ENCODE results near the gene SPATS2.

GRCh38 chr12:49456131-49456679 lies 88.9 kb downstream of the SPATS2 start:
- TF ChIP-seq CTCF (IDR thresholded peaks at IDR 0.05 in 4 of 5, conservative IDR thresholded peaks at IDR 0.05 in 1 of 5) = no peak
- TF ChIP-seq POLR2A (IDR thresholded peaks at IDR 0.05) = no peak
